GM12878 (cell line): ENCODE data around the gene PGAM1. TPM values are rescaled to one million over a fixed set of nuclear protein-coding genes. Genes with fewer than 3 reads are reported as not detected.
A peak's percentile ranks its signal among the peaks of the same experiment; 100 is the strongest.

Experiments
- ATAC-seq: fragments of 200-7000 bp; cut with Tn5 transposase; 3 replicates; pipeline ENCODE4 v1.9.1; 2020; ENCODE audit warnings: mild to moderate bottlenecking, moderate library complexity
- BruUV-seq: library from RNA; stranded (reverse); fragments of 400-500 nt; replicated peaks from 2 replicates; lab custom pipeline; 2021; lab: Mats Ljungman, UMichigan
- CTCF ChIA-PET: fragments of 300-600 bp; sonication (Branson Sonifier 250); formaldehyde crosslinking; extraction: SDS; loops from one replicate; lab custom pipeline; 2021; ENCODE audit warnings: inconsistent platforms; lab: Yijun Ruan, JAX
- POLR2A ChIA-PET: fragments of 350-600 bp; formaldehyde crosslinking; extraction: SDS; loops from one replicate; lab custom pipeline; 2021; ENCODE audit warnings: inconsistent platforms; lab: Charles Lee
- RAD21 ChIA-PET: fragments of 300-600 bp; sonication (Branson Sonifier 250); formaldehyde crosslinking; loops from one replicate; lab custom pipeline; 2023; ENCODE audit warnings: antibody characterized with exemption; ENCODE audit not compliant: unreplicated experiment; lab: Charles Lee
- SMC1A ChIA-PET: fragments of 300-600 bp; sonication (Branson Sonifier 250); formaldehyde crosslinking; loops from one replicate; lab custom pipeline; 2023; ENCODE audit not compliant: unreplicated experiment, uncharacterized antibody; lab: Charles Lee
- DNase-seq: peaks from one replicate; pipeline ENCODE4 v3.0.0-alpha.2; 2011; ENCODE audit warnings: low read depth, low spot score
- FAIRE-seq: peaks from 3 replicates; lab custom pipeline; 2011; peaks lifted over from hg19 to GRCh38; lab: Jason Lieb, UNC
- H2AFZ ChIP-seq: 2 replicates; pipeline ENCODE4 v1.6.0; 2011; ENCODE audit warnings: low read depth, low read length, control low read depth; ENCODE audit not compliant: control insufficient read depth
- H3K27ac ChIP-seq: 2 replicates; pipeline ENCODE4 v1.5.1; 2011; ENCODE audit warnings: control low read depth; ENCODE audit not compliant: control insufficient read depth, insufficient read depth
- H3K27me3 ChIP-seq, 2 experiments: replicated peaks in 1 of 2; 2 replicates each; pipeline versions ENCODE4 v1.6.0 to v1.6.1; 2011; ENCODE audit warnings: low read length in 1 of 2; ENCODE audit not compliant: control insufficient read depth in 2 of 2, insufficient read depth in 2 of 2
- H3K36me3 ChIP-seq, 2 experiments: 2 replicates each; pipeline ENCODE4 v1.5.1; 2011; ENCODE audit warnings: low read length in 1 of 2; ENCODE audit not compliant: control insufficient read depth in 2 of 2, insufficient read depth in 2 of 2
- H3K4me1 ChIP-seq: 2 replicates; pipeline ENCODE4 v1.6.1; 2011; ENCODE audit warnings: mild to moderate bottlenecking, low read length, moderate library complexity, mixed read lengths; ENCODE audit not compliant: control insufficient read depth, insufficient read depth
- H3K4me2 ChIP-seq: 2 replicates; pipeline ENCODE4 v1.6.0; 2011; ENCODE audit warnings: control low read depth; ENCODE audit not compliant: control insufficient read depth, insufficient read depth
- H3K4me3 ChIP-seq: fragments of 200-600 bp; sonication (generic); 2 replicates; pipeline ENCODE4 v1.5.1; 2016
- H3K79me2 ChIP-seq: 2 replicates; pipeline ENCODE4 v1.6.0; 2011; ENCODE audit warnings: low read length; ENCODE audit not compliant: control insufficient read depth, insufficient read depth
- H3K9ac ChIP-seq: 2 replicates; pipeline ENCODE4 v1.8.0; 2011; ENCODE audit warnings: low read length, control low read depth, mixed read lengths; ENCODE audit not compliant: control insufficient read depth, insufficient read depth
- H3K9me3 ChIP-seq: replicated peaks from 3 replicates; pipeline ENCODE4 v1.5.1; 2011; ENCODE audit warnings: mild to moderate bottlenecking, low read length; ENCODE audit not compliant: control insufficient read depth, insufficient read depth
- H4K20me1 ChIP-seq: 2 replicates; pipeline ENCODE4 v1.6.0; 2011; ENCODE audit not compliant: control insufficient read depth, insufficient read depth
- CHD4 ChIP-seq: fragments of 200-600 bp; sonication (generic); IDR thresholded peaks from 2 replicates; pipeline ENCODE4 v1.6.1; 2016; ENCODE audit warnings: mild to moderate bottlenecking
- FOXM1 ChIP-seq: IDR thresholded peaks from 2 replicates; pipeline ENCODE4 v1.6.1; 2012; ENCODE audit warnings: low read depth, mild to moderate bottlenecking, inconsistent platforms, low read length, moderate library complexity
- MTA3 ChIP-seq: IDR thresholded peaks from 2 replicates; pipeline ENCODE4 v1.6.1; 2012; ENCODE audit warnings: low read length, inconsistent platforms, borderline replicate concordance
- PKNOX1 ChIP-seq: fragments of 450-650 bp; IDR thresholded peaks from 2 replicates; pipeline ENCODE4 v1.6.1; 2016; ENCODE audit warnings: mild to moderate bottlenecking
- PML ChIP-seq: IDR thresholded peaks from 2 replicates; pipeline ENCODE4 v1.6.1; 2012; ENCODE audit warnings: low read length, inconsistent platforms
- RB1 ChIP-seq: fragments of 450-650 bp; formaldehyde crosslinking; IDR thresholded peaks from 2 replicates; pipeline ENCODE4 v1.6.1; 2017; ENCODE audit warnings: mild to moderate bottlenecking, borderline replicate concordance
- TCF7 ChIP-seq: IDR thresholded peaks from 2 replicates; pipeline ENCODE4 v1.6.1; 2014; ENCODE audit warnings: antibody characterized with exemption, borderline replicate concordance
- WRNIP1 ChIP-seq: IDR thresholded peaks from 2 replicates; pipeline ENCODE4 v1.6.1; 2011; ENCODE audit warnings: low read depth, low read length, improper control_type of control experiment, borderline replicate concordance
- in situ Hi-C: fragments of 300-500 bp; cut with MboI; formaldehyde crosslinking; loops from 9 replicates; pipeline ENCODE4 v1.14.3; 2018; ENCODE audit warnings: mixed read lengths
- intact Hi-C: fragments of 100-400 bp; cut with micrococcal nuclease; formaldehyde crosslinking; loops from one replicate; pipeline ENCODE4 v1.14.2; 2022; ENCODE audit not compliant: unreplicated experiment
- polyA plus RNA-seq, 11 experiments: library from polyadenylated mRNA; depleted of rRNA in 4 of 11; unstranded in 6 of 11; stranded (reverse) in 5 of 11; fragments of >200 nt; fragmentation: Nextera tagmentation in 4 of 11; fragmentation: Illumina TruSeq in 1 of 11; extraction: Ambion mirVana in 4 of 11; extraction: Trizol in 1 of 11; gene quantifications; 1 replicate in 1 of 11; 2 replicates in 10 of 11; pipeline versions ENCODE4 v1.2.1 to v1.2.3, GENCODE V29; 2011 to 2016; ENCODE audit warnings: inconsistent platforms in 2 of 11, missing spikeins in 2 of 11, low read depth in 1 of 11
- total RNA-seq, 4 experiments: library from RNA; depleted of rRNA in 3 of 4; stranded (reverse); fragments of >200 nt in 3 of 4; fragmentation: Illumina TruSeq in 1 of 4; extraction: Trizol in 1 of 4; gene quantifications; 2 replicates each; pipeline versions ENCODE4 v1.2.1 to v1.2.3, GENCODE V29; 2013 to 2021
- TF ChIP-seq, protein P1 (sequence below): IDR thresholded peaks from 2 replicates; pipeline ENCODE4 v1.6.1; 2011; ENCODE audit warnings: borderline replicate concordance, low read depth, mild to moderate bottlenecking, moderate library complexity, low read length; ENCODE audit not compliant: insufficient read depth, poor library complexity, severe bottlenecking

PGAM1 gene
- total and polyA plus RNA-seq, 10 of the 15 experiments (the other 5 are each of a cell fraction or from before 2014, with no cell fraction given) = 115 to 1,362 (median 744) TPM

DNA sequence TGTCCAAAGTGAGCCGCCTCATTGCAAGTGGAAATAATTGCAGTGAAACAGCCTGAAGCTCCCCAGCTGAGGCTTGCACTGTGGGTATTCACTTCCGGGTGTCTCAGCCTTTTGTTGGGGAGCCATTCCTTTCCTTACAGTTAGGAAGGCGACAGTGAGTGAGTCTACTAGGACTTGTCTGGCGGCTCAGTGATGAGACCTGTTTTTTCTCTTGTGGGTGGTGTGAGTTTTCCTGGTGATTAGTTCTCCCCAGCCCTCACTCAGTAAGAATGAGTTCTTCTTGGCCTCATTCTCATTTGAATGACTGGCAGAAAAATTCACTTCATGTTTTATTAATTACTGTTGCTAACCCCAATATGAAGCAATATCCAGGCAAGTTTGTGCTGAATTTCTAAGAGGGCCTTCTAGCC lies 2.6 kb downstream of the PGAM1 start (continued):
- TF ChIP-seq PKNOX1 (no peak), PML (no peak), WRNIP1 (no peak), MTA3 (no peak)

DNA sequence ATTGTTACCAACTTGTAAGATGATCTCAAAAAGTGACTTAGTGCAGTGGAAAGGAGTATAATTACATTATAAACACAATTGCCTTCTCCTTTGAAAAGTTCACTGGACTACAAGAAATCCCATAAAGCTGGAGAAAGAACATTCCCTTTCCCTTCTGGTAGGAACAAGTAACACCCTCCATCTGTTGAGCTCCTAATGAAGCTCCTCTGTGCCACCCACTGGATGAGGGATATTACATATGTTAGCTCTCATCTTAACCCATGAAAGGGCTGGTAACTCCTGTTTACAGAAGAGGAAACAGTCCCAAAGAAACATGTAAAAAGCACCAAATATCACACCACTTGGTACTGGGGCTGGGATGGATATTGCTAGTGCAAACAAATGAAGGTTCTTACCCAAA lies 8.1 kb downstream of the PGAM1 start:
- DNase-seq (no peak), FAIRE-seq (no peak), ATAC-seq (peak; percentile 33)
- POLR2A ChIA-PET = no interaction called here
- H3K4me1 ChIP-seq = no peaks in the 10 kb centered on the region
- H3K4me2 ChIP-seq = no peak overlapping the region
- no peak overlapping the region for H2AFZ ChIP-seq
- CTCF ChIA-PET = interaction anchor here (0.9 to 1.7 kb wide), 7 partner anchors 9 to 25 kb away, joined by 3 to 5 read pairs (median 4); no protein-coding TSS in a partner anchor
- H3K79me2 ChIP-seq = peaks cover 20% of the 10 kb centered on the region
- no TSS peak for BruUV-seq
- H3K27ac ChIP-seq = no peak overlapping the region
- no peaks in the 10 kb centered on the region for H3K9me3 ChIP-seq
- RAD21 ChIA-PET = interaction anchor here (0.8 kb wide), 1 partner anchor 22 kb away, joined by 3 read pairs; no protein-coding TSS in a partner anchor
- no peak overlapping the region for H3K4me3 ChIP-seq
- peaks cover 8% of the 10 kb centered on the region; the same call in 1 of the 2 replicates for H4K20me1 ChIP-seq
- H3K9ac ChIP-seq = no peak overlapping the region
- peaks cover 10 to 33% of the 10 kb centered on the region in 2 experiments for H3K36me3 ChIP-seq
- in situ Hi-C loops (no loop called here), intact Hi-C loops (no loop called here)
- TF ChIP-seq CHD4 (no peak), FOXM1 (peak; percentile 27; the same call in 1 of the 2 replicates), TCF7 (0 out of 2 replicates have a peak, but pooled peaks have one; percentile 15), RB1 (no peak)
- TF ChIP-seq, protein P1, sequence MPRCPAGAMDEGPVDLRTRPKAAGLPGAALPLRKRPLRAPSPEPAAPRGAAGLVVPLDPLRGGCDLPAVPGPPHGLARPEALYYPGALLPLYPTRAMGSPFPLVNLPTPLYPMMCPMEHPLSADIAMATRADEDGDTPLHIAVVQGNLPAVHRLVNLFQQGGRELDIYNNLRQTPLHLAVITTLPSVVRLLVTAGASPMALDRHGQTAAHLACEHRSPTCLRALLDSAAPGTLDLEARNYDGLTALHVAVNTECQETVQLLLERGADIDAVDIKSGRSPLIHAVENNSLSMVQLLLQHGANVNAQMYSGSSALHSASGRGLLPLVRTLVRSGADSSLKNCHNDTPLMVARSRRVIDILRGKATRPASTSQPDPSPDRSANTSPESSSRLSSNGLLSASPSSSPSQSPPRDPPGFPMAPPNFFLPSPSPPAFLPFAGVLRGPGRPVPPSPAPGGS = peak; percentile 8
- SMC1A ChIA-PET = interaction anchor here (1.0 to 1.1 kb wide), 3 partner anchors 11 to 25 kb away, joined by 3 to 5 read pairs (median 3); no protein-coding TSS in a partner anchor
- no peaks in the 10 kb centered on the region for H3K27me3 ChIP-seq
